Measurements from ENCODE around the gene MID2.

DNA sequence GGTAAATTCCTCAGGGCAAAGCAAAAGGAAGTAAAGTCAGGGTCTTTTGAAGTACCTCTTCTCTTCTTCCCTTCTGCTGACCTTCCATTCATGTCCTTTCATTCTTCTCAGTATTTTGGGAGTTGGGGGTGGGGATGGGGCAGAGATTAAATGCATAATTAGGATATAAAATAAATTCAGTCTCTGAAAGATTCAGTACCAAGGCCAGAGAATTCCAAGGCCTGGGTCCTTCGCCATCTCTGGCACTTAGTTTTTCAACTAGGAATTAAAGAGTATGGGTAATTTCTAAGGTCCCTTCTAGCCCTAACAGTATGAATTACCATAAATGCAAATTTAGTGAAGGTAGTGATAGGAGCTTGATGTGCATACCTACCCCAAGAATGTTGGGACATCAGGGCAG, 108.6 kb downstream of the MID2 start:
- no peak for TF ChIP-seq POLR2A (IDR thresholded peaks at IDR 0.05; ENCODE audit: low read length)
- no peak for TF ChIP-seq GATA1 (IDR thresholded peaks at IDR 0.05; ENCODE audit: low read depth, low read length)

Measured in erythroblast (primary cell).